HEK293T (cell line): ENCODE data around the gene ARL4A.

Experiments used
- CTCF ChIA-PET: fragments of 350-600 bp; formaldehyde crosslinking; extraction: SDS; loops from one replicate; lab custom pipeline; 2021; ENCODE audit warnings: antibody characterized with exemption, inconsistent platforms; lab: Yijun Ruan, JAX
- POLR2A ChIA-PET: fragments of 350-600 bp; formaldehyde crosslinking; extraction: SDS; loops from one replicate; lab custom pipeline; 2020; ENCODE audit warnings: antibody characterized with exemption, inconsistent platforms; lab: Yijun Ruan, JAX
- DNase-seq: peaks from one replicate; pipeline ENCODE4 v3.0.0; 2012; ENCODE audit warnings: mixed read lengths; ENCODE audit errors: extremely low spot score
- ARNT ChIP-seq: fragments of 450-650 bp; IDR thresholded peaks from 2 replicates; pipeline ENCODE4 v1.6.1; 2017; ENCODE audit warnings: mild to moderate bottlenecking
- BHLHE40 ChIP-seq: fragments of 450-650 bp; IDR thresholded peaks from 2 replicates; pipeline ENCODE4 v1.6.1; 2016; ENCODE audit warnings: mild to moderate bottlenecking, moderate library complexity, borderline replicate concordance
- CTBP1 ChIP-seq: fragments of 450-650 bp; IDR thresholded peaks from 2 replicates; pipeline ENCODE4 v1.6.1; 2016; ENCODE audit warnings: borderline replicate concordance
- ELF4 ChIP-seq: fragments of 450-650 bp; IDR thresholded peaks from 2 replicates; pipeline ENCODE4 v1.6.1; 2017; ENCODE audit warnings: antibody characterized with exemption
- FOXA1 ChIP-seq: fragments of 450-650 bp; IDR thresholded peaks from 2 replicates; pipeline ENCODE4 v1.6.1; 2016; ENCODE audit warnings: mild to moderate bottlenecking
- FOXK2 ChIP-seq: fragments of 450-650 bp; IDR thresholded peaks from 2 replicates; pipeline ENCODE4 v1.6.1; 2016; ENCODE audit warnings: mild to moderate bottlenecking
- FOXM1 ChIP-seq: fragments of 450-650 bp; IDR thresholded peaks from 2 replicates; pipeline ENCODE4 v1.6.1; 2017; ENCODE audit warnings: mild to moderate bottlenecking, borderline replicate concordance
- HDGF ChIP-seq: fragments of 450-650 bp; IDR thresholded peaks from 2 replicates; pipeline ENCODE4 v1.6.1; 2017; ENCODE audit warnings: antibody characterized with exemption, borderline replicate concordance
- L3MBTL2 ChIP-seq: fragments of 450-650 bp; conservative IDR thresholded peaks from 2 replicates; pipeline ENCODE4 v1.6.1; 2016; ENCODE audit warnings: mild to moderate bottlenecking
- LEF1 ChIP-seq: fragments of 450-650 bp; IDR thresholded peaks from 2 replicates; pipeline ENCODE4 v1.6.1; 2017; ENCODE audit warnings: mild to moderate bottlenecking, borderline replicate concordance
- NFRKB ChIP-seq: fragments of 450-650 bp; IDR thresholded peaks from 2 replicates; pipeline ENCODE4 v1.6.1; 2016; ENCODE audit warnings: mild to moderate bottlenecking, moderate library complexity
- SP1 ChIP-seq: fragments of 450-650 bp; IDR thresholded peaks from 2 replicates; pipeline ENCODE4 v1.6.1; 2017
- SUZ12 ChIP-seq: fragments of 450-650 bp; IDR thresholded peaks from 2 replicates; pipeline ENCODE4 v1.6.1; 2016; ENCODE audit warnings: mild to moderate bottlenecking
- TARDBP ChIP-seq: fragments of 450-650 bp; IDR thresholded peaks from 2 replicates; pipeline ENCODE4 v1.6.1; 2016
- ZNF384 ChIP-seq: fragments of 450-650 bp; IDR thresholded peaks from 2 replicates; pipeline ENCODE4 v1.6.1; 2016
- TF ChIP-seq, protein P1 (sequence below): fragments of 450-650 bp; IDR thresholded peaks from 2 replicates; pipeline ENCODE4 v1.6.1; 2016

The ARL4A gene

DNA sequence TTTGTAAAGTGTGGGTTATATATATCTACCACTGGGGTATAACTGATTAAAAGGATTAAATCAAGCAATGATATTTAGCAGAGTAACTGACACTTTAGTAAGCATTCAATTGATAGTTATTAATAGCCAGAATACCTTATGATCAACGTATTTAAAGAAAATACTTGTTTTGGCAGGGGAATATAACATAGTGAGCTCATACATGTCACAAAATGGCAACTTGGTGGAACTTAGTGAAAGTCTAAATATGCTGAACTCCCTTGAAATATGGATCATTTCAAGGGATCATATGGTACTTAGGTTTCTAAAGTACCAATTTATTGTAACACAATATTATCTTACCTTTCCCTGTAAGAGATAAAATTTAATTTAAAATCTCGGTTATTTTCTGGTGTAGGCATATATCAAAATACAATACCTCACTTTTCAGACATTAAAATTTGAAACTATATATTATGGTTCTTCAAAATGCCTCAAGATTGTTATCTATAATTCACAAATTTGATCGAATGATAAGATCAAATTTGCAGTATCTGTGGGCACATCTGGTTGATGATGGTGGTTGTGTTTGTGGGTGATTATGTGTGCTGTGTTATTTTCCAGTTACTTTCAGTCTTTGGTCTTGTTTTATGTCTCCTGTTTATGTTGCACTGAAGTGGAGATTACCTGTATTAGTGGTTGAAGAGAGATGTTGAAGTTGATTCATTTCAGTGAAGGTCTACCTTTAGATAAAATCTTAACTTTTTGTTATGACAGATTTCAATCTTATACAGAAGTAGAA lies 5.2 kb downstream of the ARL4A start:
- DNase-seq = no peak
- POLR2A ChIA-PET = no interaction called here

DNA sequence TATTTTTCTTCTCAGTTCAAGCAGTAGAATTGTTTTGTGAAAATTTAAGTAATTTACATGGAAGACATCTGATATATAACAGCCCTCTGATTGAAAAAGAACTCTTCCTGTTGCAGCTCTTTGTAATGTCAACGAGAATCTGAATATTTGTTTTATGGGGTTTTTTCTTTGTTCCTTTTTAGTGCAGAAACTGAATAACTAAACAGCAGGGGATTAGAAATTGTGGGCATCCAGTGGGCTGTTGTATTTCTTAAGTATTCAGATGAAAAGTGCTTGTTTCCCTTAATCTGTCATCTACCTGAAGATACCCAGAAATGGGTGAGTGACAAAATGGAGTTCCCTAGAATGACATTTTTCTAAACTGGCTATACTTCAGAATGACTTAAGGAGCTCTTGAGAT lies 7.4 kb downstream of the ARL4A start:
- TF ChIP-seq LEF1 (no peak), ZNF384 (no peak), FOXM1 (no peak), CTBP1 (no peak), L3MBTL2 (no peak), HDGF (no peak), SUZ12 (no peak), FOXA1 (no peak), ELF4 (no peak), TARDBP (no peak), FOXK2 (no peak), BHLHE40 (no peak), NFRKB (no peak), SP1 (no peak), ARNT (no peak)
- TF ChIP-seq, protein P1, sequence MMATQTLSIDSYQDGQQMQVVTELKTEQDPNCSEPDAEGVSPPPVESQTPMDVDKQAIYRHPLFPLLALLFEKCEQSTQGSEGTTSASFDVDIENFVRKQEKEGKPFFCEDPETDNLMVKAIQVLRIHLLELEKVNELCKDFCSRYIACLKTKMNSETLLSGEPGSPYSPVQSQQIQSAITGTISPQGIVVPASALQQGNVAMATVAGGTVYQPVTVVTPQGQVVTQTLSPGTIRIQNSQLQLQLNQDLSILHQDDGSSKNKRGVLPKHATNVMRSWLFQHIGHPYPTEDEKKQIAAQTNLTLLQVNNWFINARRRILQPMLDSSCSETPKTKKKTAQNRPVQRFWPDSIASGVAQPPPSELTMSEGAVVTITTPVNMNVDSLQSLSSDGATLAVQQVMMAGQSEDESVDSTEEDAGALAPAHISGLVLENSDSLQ = no peak
- DNase-seq = no peak
- POLR2A ChIA-PET = no interaction called here
- CTCF ChIA-PET = no interaction called here

More for the DNA sequence above, 5.2 kb downstream of the ARL4A start:
- CTCF ChIA-PET = interaction anchor here (0.6 kb wide), 1 partner anchor 8 kb away, joined by 4 read pairs; no protein-coding TSS in a partner anchor
- no peak for TF ChIP-seq ELF4
- no peak for TF ChIP-seq TARDBP
- no peak for TF ChIP-seq CTBP1
- no peak for TF ChIP-seq SP1
- no peak for TF ChIP-seq FOXM1
- no peak for TF ChIP-seq FOXK2
- no peak for TF ChIP-seq NFRKB
- no peak for TF ChIP-seq HDGF
- TF ChIP-seq BHLHE40 = no peak
- TF ChIP-seq FOXA1 = no peak
- TF ChIP-seq LEF1 = no peak
- TF ChIP-seq L3MBTL2 = no peak
- no peak for TF ChIP-seq ARNT
- no peak for TF ChIP-seq ZNF384
- no peak for TF ChIP-seq SUZ12
- TF ChIP-seq, protein P1 = no peak

DNA sequence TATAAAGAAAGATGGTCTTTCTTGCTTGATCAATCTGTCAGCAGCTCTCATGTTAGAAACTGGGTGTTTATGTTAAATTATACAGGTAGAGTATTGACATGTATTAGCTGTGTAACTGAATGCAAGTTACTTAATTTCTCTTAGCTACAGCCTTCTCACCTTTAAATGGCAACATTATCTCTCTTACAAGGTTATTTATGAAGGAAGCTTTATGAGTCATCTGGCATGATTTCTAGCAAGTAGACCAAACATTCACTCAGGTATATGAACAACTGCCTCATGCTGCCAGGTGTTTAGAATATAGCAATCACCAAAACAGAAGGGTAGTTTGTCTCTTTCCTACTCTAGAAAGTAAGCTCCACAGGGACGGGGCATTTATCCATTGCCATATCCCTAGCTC lies 8.5 kb downstream of the ARL4A start:
- TF ChIP-seq L3MBTL2 (no peak), SP1 (no peak), CTBP1 (no peak), TARDBP (no peak), FOXK2 (no peak), ARNT (no peak), HDGF (no peak), ELF4 (no peak), FOXM1 (no peak), SUZ12 (no peak), ZNF384 (no peak), LEF1 (no peak), BHLHE40 (no peak), FOXA1 (no peak)
- TF ChIP-seq, protein P1 = no peak
- POLR2A ChIA-PET = interaction anchor here (0.7 kb wide), 1 partner anchor 72 kb away, joined by 3 read pairs; no protein-coding TSS in a partner anchor
- no peak for DNase-seq
- CTCF ChIA-PET = interaction anchor here (1.0 kb wide), 1 partner anchor 9 kb away, joined by 3 read pairs; the partner anchor contains the start of gene ARL4A

DNA sequence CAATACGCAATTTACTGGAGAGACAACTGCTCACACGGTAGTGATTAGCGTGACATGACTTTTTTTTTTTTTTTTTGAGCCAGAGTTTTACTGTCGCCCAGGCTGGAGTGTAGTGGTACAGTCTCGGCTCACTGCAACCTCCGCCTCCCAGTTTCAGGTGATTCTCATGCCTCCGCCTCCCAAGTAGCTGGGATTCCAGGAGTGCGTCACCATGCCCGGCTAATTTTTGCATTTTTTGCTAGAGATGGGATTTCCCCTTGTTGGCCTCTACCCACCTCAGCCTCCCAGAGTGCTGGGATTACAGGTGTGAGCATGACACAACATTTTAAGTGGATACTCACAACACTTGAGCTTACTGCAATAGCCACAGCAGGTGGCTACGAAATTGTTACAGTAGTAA lies 11.9 kb downstream of the ARL4A start:
- DNase-seq = no peak
- TF ChIP-seq ARNT = no peak
- no peak for TF ChIP-seq BHLHE40
- TF ChIP-seq FOXA1 = no peak
- ChIA-PET CTCF (no interaction called here), POLR2A (no interaction called here)

DNA sequence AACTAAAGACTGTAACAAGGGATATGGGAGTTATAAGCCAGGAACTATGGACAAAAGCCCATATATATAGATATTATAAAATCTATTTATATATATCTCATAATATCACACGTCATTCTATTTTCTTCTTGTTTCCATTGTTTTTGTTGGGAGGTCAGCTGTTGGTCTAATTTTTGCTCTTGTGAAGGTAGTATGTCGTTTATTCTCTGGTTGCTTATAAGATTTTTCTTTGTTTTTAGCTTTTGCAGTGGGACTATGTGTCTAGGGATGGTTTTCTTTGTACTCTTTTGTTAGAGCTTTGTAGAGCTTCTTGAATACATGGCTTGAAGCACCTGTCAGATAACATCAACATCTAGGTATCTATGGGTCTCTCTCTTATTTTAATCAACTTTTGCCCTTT lies 14.0 kb downstream of the ARL4A start:
- POLR2A ChIA-PET = no interaction called here
- DNase-seq = no peak
- TF ChIP-seq FOXK2 (no peak), ELF4 (no peak), HDGF (no peak), SUZ12 (no peak), LEF1 (no peak), ARNT (no peak), NFRKB (no peak), L3MBTL2 (no peak), FOXA1 (no peak), ZNF384 (no peak), BHLHE40 (no peak), CTBP1 (no peak), SP1 (no peak)
- TF ChIP-seq, protein P1 = no peak
- CTCF ChIA-PET = no interaction called here
